HepG2 (cell line): Measurements from ENCODE around the gene SPDYE16. TPM values are rescaled to one million over a fixed set of nuclear protein-coding genes. Genes with fewer than 3 reads are reported as not detected.
"Not testable (repeated sequence)": the region's sequence is repeated elsewhere in the genome, so short reads cannot be mapped to it uniquely, and the experiment has no call there.

Experiments
- ARID2 ChIP-seq: sonication (generic); formaldehyde crosslinking; IDR thresholded peaks from 2 replicates; pipeline ENCODE4 v1.8.1; 2022; ENCODE audit warnings: mild to moderate bottlenecking, missing genetic modification reagents, borderline replicate concordance
- BRD4 ChIP-seq: sonication (generic); formaldehyde crosslinking; IDR thresholded peaks from 2 replicates; pipeline ENCODE4 v1.4.0; 2020; ENCODE audit warnings: missing genetic modification reagents
- CREM ChIP-seq, 2 experiments: sonication (generic) in 1 of 2; formaldehyde crosslinking in 1 of 2; IDR thresholded peaks; 2 replicates each; pipeline versions ENCODE4 v1.4.0 to v1.6.1; 2016 to 2020; ENCODE audit warnings: antibody characterized with exemption in 1 of 2, mild to moderate bottlenecking in 1 of 2, missing genetic modification reagents in 1 of 2
- KLF6 ChIP-seq: IDR thresholded peaks from 2 replicates; pipeline ENCODE4 v1.8.0; 2016; ENCODE audit warnings: missing biosample characterization, missing genetic modification reagents
- MED8 ChIP-seq: sonication (generic); formaldehyde crosslinking; IDR thresholded peaks from 2 replicates; pipeline ENCODE4 v1.8.1; 2023; ENCODE audit warnings: mild to moderate bottlenecking, missing genetic modification reagents; ENCODE audit not compliant: insufficient replicate concordance
- MXI1 ChIP-seq: IDR thresholded peaks from 3 replicates; pipeline ENCODE4 v1.6.1; 2012; ENCODE audit warnings: low read depth, low read length, inconsistent platforms, borderline replicate concordance
- ZBTB8A ChIP-seq: sonication (generic); formaldehyde crosslinking; IDR thresholded peaks from 2 replicates; pipeline ENCODE4 v1.4.0; 2020; ENCODE audit warnings: mild to moderate bottlenecking, low read depth, missing genetic modification reagents, borderline replicate concordance
- ZMYM4 ChIP-seq: sonication (generic); formaldehyde crosslinking; IDR thresholded peaks from 2 replicates; pipeline ENCODE4 v1.8.1; 2023; ENCODE audit warnings: mild to moderate bottlenecking, missing genetic modification reagents
- ZNF558 ChIP-seq: sonication (generic); formaldehyde crosslinking; IDR thresholded peaks from 2 replicates; pipeline ENCODE4 v1.9.0; 2022; ENCODE audit warnings: mild to moderate bottlenecking, missing genetic modification reagents, borderline replicate concordance
- polyA plus RNA-seq, 8 experiments: library from polyadenylated mRNA; depleted of rRNA in 3 of 8; stranded (reverse) in 7 of 8; unstranded in 1 of 8; fragments of >200 nt; fragmentation: Illumina TruSeq in 4 of 8; extraction: Trizol in 4 of 8; gene quantifications; 2 replicates each; pipeline versions ENCODE4 v1.2.1 to v1.2.3, GENCODE V29; 2011 to 2016; ENCODE audit warnings: low read depth in 4 of 8, missing spikeins in 1 of 8, mixed read lengths in 1 of 8; ENCODE audit not compliant: insufficient read depth in 1 of 8
- total RNA-seq, 5 experiments: library from RNA; depleted of rRNA; stranded (reverse); fragments of >200 nt; fragmentation: Illumina TruSeq; extraction: Trizol; gene quantifications; 2 replicates each; pipeline ENCODE4 v1.2.3, GENCODE V29; 2016; ENCODE audit warnings: low read depth in 1 of 5
- TF ChIP-seq, protein P1 (sequence below): sonication (generic); formaldehyde crosslinking; IDR thresholded peaks from one replicate; pipeline ENCODE4 v1.5.1; 2020; ENCODE audit warnings: mild to moderate bottlenecking, missing genetic modification reagents; ENCODE audit errors: not compliant biosample characterization
- TF ChIP-seq, protein P2 (sequence below): sonication (generic); formaldehyde crosslinking; IDR thresholded peaks from 2 replicates; pipeline ENCODE4 v1.8.0; 2022; ENCODE audit warnings: mild to moderate bottlenecking, missing genetic modification reagents
- TF ChIP-seq, protein P3 (sequence below): sonication (generic); formaldehyde crosslinking; IDR thresholded peaks from 2 replicates; pipeline ENCODE4 v1.5.0; 2020; ENCODE audit warnings: mild to moderate bottlenecking, missing genetic modification reagents
- TF ChIP-seq, protein P4 (sequence below): IDR thresholded peaks from 2 replicates; pipeline ENCODE4 v1.6.1; 2016; ENCODE audit warnings: missing biosample characterization, missing genetic modification reagents, low read depth

Gene SPDYE16
- total and polyA plus RNA-seq, 2 of the 13 experiments (the other 11 are each of a cell fraction or from before 2014, with no cell fraction given): 0.11 TPM; not detected in 1

DNA sequence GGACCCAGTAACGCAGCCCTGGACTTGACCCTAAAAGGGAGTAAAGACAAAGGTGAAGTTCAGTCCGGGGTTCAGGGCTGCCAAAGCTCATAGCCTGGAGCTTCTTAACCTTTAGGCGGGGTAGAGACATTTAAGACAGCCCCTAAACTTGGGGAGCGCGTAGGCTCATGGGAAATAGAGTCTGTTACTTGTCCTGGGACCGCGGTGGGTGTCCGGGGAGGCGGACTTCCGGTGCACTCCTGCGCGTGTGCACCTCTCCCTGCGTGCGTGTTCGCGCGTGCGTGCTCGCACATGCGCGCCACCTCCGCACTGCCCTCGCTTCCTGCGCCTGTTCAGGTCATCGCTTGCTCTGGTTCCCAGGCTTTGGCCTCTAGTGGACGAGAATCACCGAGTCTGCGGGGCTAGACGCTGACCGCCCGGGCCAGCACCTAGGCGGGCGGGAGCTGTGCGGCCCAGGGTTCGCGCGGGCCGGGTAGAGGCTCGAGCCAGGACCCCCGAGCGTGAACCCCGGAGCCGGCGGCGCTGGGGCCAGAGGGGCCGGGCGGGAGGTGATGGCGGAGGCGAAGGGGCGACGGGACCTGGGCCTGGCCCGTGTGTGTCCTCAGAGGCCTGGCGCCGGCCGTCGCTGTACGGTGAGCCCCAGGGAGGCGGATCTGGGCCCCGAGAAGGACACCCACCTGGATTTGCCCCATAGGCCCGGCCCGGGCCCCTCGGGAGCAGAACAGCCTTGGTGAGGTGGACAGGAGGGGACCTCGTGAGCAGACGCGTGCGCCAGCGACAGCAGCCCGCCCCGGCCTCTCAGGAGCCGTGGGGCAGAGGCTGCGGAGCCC lies 6.1 kb upstream of the SPDYE16 start (continued):
- TF ChIP-seq, protein P1, sequence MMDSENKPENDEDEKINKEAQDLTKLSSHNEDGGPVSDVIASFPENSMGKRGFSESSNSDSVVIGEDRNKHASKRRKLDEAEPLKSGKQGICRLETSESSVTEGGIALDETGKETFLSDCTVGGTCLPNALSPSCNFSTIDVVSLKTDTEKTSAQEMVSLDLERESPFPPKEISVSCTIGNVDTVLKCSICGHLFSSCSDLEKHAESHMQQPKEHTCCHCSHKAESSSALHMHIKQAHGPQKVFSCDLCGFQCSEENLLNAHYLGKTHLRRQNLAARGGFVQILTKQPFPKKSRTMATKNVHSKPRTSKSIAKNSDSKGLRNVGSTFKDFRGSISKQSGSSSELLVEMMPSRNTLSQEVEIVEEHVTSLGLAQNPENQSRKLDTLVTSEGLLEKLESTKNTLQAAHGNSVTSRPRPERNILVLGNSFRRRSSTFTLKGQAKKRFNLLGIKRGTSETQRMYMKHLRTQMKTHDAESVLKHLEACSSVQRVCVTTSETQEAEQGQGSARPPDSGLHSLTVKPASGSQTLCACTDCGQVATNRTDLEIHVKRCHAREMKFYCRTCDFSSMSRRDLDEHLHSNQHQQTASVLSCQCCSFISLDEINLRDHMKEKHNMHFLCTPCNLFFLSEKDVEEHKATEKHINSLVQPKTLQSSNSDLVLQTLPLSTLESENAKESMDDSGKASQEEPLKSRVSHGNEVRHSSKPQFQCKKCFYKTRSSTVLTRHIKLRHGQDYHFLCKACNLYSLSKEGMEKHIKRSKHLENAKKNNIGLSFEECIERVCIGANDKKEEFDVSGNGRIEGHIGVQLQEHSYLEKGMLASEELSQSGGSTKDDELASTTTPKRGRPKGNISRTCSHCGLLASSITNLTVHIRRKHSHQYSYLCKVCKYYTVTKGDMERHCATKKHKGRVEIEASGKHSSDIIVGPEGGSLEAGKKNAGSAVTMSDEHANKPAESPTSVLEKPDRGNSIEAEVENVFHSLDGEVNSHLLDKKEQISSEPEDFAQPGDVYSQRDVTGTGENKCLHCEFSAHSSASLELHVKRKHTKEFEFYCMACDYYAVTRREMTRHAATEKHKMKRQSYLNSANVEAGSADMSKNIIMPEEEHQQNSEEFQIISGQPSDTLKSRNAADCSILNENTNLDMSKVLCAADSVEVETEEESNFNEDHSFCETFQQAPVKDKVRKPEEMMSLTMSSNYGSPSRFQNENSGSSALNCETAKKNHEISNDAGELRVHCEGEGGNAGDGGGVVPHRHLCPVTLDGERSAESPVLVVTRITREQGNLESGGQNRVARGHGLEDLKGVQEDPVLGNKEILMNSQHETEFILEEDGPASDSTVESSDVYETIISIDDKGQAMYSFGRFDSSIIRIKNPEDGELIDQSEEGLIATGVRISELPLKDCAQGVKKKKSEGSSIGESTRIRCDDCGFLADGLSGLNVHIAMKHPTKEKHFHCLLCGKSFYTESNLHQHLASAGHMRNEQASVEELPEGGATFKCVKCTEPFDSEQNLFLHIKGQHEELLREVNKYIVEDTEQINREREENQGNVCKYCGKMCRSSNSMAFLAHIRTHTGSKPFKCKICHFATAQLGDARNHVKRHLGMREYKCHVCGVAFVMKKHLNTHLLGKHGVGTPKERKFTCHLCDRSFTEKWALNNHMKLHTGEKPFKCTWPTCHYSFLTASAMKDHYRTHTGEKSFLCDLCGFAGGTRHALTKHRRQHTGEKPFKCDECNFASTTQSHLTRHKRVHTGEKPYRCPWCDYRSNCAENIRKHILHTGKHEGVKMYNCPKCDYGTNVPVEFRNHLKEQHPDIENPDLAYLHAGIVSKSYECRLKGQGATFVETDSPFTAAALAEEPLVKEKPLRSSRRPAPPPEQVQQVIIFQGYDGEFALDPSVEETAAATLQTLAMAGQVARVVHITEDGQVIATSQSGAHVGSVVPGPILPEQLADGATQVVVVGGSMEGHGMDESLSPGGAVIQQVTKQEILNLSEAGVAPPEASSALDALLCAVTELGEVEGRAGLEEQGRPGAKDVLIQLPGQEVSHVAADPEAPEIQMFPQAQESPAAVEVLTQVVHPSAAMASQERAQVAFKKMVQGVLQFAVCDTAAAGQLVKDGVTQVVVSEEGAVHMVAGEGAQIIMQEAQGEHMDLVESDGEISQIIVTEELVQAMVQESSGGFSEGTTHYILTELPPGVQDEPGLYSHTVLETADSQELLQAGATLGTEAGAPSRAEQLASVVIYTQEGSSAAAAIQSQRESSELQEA (CRISPR knock-in tag): peak; percentile 79
- TF ChIP-seq, protein P2, sequence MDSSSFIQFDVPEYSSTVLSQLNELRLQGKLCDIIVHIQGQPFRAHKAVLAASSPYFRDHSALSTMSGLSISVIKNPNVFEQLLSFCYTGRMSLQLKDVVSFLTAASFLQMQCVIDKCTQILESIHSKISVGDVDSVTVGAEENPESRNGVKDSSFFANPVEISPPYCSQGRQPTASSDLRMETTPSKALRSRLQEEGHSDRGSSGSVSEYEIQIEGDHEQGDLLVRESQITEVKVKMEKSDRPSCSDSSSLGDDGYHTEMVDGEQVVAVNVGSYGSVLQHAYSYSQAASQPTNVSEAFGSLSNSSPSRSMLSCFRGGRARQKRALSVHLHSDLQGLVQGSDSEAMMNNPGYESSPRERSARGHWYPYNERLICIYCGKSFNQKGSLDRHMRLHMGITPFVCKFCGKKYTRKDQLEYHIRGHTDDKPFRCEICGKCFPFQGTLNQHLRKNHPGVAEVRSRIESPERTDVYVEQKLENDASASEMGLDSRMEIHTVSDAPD (CRISPR knock-in tag): peak; percentile 55
- peak; percentile 35; the same call in 1 of the 2 replicates for TF ChIP-seq ZBTB8A (CRISPR knock-in tag)
- peak; percentile 69 for TF ChIP-seq MED8
- TF ChIP-seq, protein P3, sequence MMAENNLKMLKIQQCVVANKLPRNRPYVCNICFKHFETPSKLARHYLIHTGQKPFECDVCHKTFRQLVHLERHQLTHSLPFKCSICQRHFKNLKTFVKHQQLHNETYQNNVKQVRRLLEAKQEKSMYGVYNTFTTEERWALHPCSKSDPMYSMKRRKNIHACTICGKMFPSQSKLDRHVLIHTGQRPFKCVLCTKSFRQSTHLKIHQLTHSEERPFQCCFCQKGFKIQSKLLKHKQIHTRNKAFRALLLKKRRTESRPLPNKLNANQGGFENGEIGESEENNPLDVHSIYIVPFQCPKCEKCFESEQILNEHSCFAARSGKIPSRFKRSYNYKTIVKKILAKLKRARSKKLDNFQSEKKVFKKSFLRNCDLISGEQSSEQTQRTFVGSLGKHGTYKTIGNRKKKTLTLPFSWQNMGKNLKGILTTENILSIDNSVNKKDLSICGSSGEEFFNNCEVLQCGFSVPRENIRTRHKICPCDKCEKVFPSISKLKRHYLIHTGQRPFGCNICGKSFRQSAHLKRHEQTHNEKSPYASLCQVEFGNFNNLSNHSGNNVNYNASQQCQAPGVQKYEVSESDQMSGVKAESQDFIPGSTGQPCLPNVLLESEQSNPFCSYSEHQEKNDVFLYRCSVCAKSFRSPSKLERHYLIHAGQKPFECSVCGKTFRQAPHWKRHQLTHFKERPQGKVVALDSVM (CRISPR knock-in tag): peak; percentile 45; the same call in 1 of the 2 replicates
- TF ChIP-seq, protein P4, sequence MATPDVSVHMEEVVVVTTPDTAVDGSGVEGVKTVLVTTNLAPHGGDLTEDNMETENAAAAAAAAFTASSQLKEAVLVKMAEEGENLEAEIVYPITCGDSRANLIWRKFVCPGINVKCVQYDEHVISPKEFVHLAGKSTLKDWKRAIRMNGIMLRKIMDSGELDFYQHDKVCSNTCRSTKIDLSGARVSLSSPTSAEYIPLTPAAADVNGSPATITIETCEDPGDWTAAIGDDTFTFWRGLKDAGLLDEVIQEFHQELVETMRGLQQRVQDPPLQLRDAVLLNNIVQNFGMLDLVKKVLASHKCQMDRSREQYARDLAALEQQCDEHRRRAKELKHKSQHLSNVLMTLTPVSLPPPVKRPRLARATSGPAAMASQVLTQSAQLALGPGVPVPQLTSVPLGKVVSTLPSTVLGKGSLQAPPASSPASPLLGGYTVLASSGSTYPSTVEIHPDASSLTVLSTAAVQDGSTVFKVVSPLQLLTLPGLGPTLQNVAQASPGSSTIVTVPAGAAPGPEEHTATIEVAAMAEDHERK (CRISPR knock-in tag): peak; percentile 94
- TF ChIP-seq ZNF558 (CRISPR knock-in tag): peak; percentile 88; the same call in 1 of the 2 replicates
- peak; percentile 77 for TF ChIP-seq ZMYM4 (CRISPR knock-in tag)
- peak; percentile 56; the same call in 1 of the 2 replicates for TF ChIP-seq BRD4 (CRISPR knock-in tag)
- TF ChIP-seq KLF6 (CRISPR knock-in tag): peak; percentile 90
- peak; percentile 30; the same call in 1 of the 2 replicates for TF ChIP-seq CREM (IDR thresholded peaks at IDR 0.05)
- not testable (repeated sequence) for TF ChIP-seq CREM (CRISPR knock-in tag; IDR thresholded peaks at IDR 0.05)
- TF ChIP-seq MXI1: peak; percentile 55; the same call in 1 of the 3 replicates
- TF ChIP-seq ARID2 (CRISPR knock-in tag): peak; percentile 80; the same call in 1 of the 2 replicates
